Measurements from ENCODE around the gene CA5B.
"Not testable (repeated sequence)": the region's sequence is repeated elsewhere in the genome, so short reads cannot be mapped to it uniquely, and the experiment has no call there.

Gene CA5B

DNA sequence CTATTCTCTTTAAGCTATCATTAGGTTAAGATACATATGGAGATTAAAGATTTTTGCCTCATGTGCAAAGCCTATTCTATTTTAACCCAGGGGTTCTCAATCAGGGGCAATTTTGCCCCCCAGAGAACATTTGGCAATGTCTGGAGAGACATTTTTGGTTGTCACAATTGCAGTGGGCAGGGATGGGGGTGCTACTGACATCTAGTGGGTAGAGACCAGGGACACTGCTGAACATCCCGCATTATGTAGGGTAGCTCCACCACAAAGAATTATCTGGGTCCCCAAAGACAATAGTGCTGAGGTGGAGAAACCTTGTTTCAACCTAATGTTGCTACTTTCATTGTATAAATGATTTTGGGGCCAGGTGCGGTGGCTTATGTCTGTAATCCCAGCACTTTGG, 13.2 kb upstream of the CA5B start:
- no peaks in the 10 kb centered on the region for H3K4me1 Mint-ChIP-seq
- H3K36me3 Mint-ChIP-seq (ENCODE audit: low read depth), result no peaks in the 10 kb centered on the region
- no peak overlapping the region for H3K27ac Mint-ChIP-seq
- no peaks in the 10 kb centered on the region for H3K27me3 Mint-ChIP-seq (ENCODE audit: low read depth, poor library complexity)
- DNase-seq, result no peak
- no peaks in the 10 kb centered on the region for H3K9me3 Mint-ChIP-seq
- no peak overlapping the region for H3K4me3 Mint-ChIP-seq
- TF ChIP-seq, protein P1, sequence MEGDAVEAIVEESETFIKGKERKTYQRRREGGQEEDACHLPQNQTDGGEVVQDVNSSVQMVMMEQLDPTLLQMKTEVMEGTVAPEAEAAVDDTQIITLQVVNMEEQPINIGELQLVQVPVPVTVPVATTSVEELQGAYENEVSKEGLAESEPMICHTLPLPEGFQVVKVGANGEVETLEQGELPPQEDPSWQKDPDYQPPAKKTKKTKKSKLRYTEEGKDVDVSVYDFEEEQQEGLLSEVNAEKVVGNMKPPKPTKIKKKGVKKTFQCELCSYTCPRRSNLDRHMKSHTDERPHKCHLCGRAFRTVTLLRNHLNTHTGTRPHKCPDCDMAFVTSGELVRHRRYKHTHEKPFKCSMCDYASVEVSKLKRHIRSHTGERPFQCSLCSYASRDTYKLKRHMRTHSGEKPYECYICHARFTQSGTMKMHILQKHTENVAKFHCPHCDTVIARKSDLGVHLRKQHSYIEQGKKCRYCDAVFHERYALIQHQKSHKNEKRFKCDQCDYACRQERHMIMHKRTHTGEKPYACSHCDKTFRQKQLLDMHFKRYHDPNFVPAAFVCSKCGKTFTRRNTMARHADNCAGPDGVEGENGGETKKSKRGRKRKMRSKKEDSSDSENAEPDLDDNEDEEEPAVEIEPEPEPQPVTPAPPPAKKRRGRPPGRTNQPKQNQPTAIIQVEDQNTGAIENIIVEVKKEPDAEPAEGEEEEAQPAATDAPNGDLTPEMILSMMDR (IDR thresholded peaks at IDR 0.05), result no peak

DNA sequence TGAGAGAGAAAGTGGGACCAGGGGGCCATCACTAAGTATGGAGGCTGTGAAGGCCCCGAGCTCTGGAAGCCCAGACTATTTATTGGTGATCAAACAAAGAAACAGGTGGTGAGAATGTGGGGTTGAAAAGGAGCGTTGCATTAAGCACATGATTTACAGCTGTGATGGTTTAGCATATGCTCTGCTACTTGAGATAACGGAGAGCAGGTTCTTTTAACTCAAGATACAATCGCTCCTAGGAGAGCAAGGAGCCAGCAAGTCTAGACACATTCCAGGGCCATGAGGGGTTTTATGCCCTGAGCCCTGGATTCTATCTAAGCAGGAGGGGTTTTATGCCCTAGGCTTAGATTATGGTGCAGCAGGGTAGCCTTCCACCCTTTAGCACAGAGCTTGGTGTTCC, 6.7 kb upstream of the CA5B start:
- H3K9me3 Mint-ChIP-seq; H3K4me1 Mint-ChIP-seq; H3K4me3 Mint-ChIP-seq; DNase-seq; H3K27me3 Mint-ChIP-seq (ENCODE audit: low read depth, poor library complexity); H3K27ac Mint-ChIP-seq: not testable (repeated sequence)
- peaks cover 19% of the 10 kb centered on the region for H3K36me3 Mint-ChIP-seq (ENCODE audit: low read depth)

DNA sequence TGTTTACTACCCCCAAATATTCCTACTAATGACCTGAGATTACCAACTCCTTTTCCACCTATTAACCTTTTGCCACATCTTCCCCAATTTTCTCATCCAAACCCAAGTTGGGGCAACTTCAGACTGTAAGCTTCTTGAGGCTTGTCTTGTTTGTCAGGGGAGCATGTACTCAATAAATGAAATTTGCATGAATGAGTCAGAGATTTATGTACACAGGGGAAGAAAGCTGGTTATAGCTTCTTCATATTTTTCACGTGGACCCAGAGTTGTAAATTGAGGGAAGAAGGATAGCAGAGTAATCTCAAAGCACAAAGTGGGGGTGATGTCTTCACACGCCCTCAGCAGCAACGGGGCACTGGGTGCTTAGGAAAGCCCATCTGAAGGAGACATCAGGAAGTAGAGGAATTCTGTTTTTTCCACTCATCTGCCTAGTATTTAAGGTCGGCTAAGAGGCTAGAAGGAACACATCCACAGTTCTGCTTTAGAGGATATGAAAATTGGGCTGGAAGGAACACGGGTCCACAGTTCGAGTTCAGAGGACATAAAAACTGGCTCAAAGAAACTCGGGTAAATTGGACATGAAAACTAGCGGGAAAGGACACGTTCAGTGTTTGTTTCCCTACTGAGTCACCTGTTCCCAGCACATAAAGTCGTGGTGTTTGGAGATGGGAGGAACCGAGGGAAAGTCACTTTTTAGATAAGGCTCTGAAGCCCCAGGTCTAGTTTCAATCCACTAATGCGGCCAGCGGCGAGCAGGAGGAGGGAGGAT, 696 bp upstream of the CA5B start:
- H3K27ac Mint-ChIP-seq, result no peak overlapping the region
- H3K36me3 Mint-ChIP-seq (ENCODE audit: low read depth), result peaks cover 4% of the 10 kb centered on the region

DNA sequence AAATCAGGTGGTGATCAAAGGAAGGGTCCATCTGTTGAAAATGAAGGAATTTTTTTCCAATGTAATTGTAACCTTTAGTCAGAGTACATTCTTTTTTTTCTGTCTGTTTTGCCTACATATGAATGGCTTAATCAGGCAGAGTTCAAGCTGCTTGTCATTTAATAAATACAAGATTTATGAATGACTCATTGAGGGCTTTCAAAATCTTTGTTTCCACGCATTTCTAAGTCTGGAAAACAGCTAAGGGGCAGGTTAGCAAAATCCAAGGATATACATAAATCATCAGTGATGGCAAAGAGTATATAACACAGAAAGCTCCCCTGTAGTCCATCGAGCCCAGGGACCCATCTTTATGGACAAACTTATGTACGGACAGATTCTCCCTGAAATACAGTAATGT, 1.8 kb downstream of the CA5B start:
- TF ChIP-seq, protein P1 (IDR thresholded peaks at IDR 0.05), result no peak
- peaks cover 6% of the 10 kb centered on the region for H3K36me3 Mint-ChIP-seq (ENCODE audit: low read depth)
- H3K4me3 Mint-ChIP-seq, result no peak overlapping the region
- DNase-seq, result no peak
- peaks cover 29% of the 10 kb centered on the region for H3K27me3 Mint-ChIP-seq (ENCODE audit: low read depth, poor library complexity)
- H3K9me3 Mint-ChIP-seq, result no peaks in the 10 kb centered on the region
- no peak overlapping the region for H3K27ac Mint-ChIP-seq
- peaks cover 27% of the 10 kb centered on the region for H3K4me1 Mint-ChIP-seq

More for the DNA sequence above, 696 bp upstream of the CA5B start:
- H3K4me1 Mint-ChIP-seq, result peaks cover 22% of the 10 kb centered on the region
- H3K27me3 Mint-ChIP-seq (ENCODE audit: low read depth, poor library complexity), result peaks cover 29% of the 10 kb centered on the region
- DNase-seq, result no peak
- H3K4me3 Mint-ChIP-seq, result peak overlapping the region; percentile 87
- TF ChIP-seq, protein P1 (IDR thresholded peaks at IDR 0.05), result no peak
- no peaks in the 10 kb centered on the region for H3K9me3 Mint-ChIP-seq

DNA sequence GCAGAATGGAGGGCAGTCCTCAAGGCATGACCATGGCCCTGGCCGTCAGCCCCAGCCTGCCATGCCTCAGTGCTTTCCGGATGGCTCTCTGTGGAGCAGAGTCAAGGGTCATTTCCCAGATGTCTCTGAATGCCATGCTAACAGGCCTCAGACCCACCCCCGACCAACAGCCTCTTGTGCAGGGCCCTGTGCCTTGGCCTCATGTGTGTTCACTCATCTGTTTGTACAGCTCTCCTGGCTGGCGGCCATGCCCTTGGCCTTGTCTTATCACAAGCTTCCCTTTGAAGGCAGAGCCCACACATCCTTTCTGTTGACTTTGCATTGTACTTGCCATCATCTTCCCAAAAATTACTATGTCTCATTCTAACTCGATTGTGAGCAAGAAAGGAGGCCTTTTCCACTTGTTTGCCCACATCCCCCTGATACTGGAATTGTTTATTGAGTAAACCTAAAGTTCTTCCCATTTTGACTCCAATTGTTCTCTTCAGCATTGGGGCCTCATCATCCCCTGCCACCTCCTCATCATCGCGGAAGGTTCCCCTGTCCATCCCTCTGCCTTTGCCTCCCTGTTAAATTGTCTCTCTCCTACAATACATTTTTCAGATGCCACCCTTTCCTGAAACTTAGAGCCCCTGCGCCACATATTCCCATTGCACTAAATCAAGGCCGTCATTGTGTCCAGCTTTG, 6.3 kb downstream of the CA5B start:
- Mint-ChIP-seq H3K27me3 (ENCODE audit: low read depth, poor library complexity) (peaks cover 17% of the 10 kb centered on the region), H3K4me3 (no peak overlapping the region), H3K36me3 (ENCODE audit: low read depth) (peaks cover 12% of the 10 kb centered on the region), H3K27ac (no peak overlapping the region), H3K9me3 (no peaks in the 10 kb centered on the region), H3K4me1 (peaks cover 25% of the 10 kb centered on the region)
- TF ChIP-seq, protein P1 (IDR thresholded peaks at IDR 0.05), result no peak
- peak; percentile 22 for DNase-seq

DNA sequence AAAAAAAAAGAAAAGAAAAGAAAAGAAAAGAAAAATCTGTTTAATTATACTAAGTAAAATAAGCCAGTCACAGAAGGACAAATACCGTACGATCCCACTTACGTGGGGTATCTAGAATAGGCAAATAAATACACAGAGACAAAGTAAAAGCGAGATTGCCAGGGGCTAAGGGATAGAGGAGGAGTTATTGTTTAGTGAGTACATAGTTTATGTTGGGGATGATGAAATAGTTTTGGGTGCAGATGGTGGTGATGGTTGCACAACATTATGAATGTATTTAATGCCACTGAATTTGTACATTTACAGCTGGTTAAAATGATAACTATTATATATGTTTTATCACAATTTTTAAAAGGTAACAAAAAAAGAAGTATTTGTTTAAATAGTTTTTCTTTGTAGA, 7.1 kb downstream of the CA5B start:
- Mint-ChIP-seq H3K36me3 (ENCODE audit: low read depth) (peaks cover 12% of the 10 kb centered on the region), H3K4me1 (peaks cover 30% of the 10 kb centered on the region), H3K4me3 (no peak overlapping the region), H3K27ac (peak overlapping the region; percentile 91), H3K27me3 (ENCODE audit: low read depth, poor library complexity) (peaks cover 11% of the 10 kb centered on the region), H3K9me3 (no peaks in the 10 kb centered on the region)
- no peak for DNase-seq
- TF ChIP-seq, protein P1 (IDR thresholded peaks at IDR 0.05), result no peak

DNA sequence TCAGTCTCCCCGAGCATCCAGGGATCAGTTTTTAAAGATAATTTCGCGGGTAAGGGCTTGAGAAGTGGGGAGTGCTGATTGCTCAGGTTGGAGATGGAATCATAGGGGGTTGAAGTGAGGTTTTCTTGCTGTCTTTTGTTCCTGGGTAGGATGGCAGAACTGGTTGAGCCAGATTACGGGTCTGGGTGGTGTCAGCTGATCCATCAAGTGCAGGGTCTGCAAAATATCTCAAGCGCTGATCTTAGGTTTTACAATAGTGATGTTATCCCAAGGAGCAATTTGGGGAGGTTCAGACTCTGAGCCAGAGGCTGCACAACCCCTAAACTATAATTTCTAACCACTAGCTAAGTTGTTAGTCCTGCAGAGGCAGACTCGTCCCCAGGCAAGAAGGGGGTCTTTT, 8.6 kb downstream of the CA5B start:
- peaks cover 19% of the 10 kb centered on the region for H3K36me3 Mint-ChIP-seq (ENCODE audit: low read depth)
- not testable (repeated sequence) for H3K27ac Mint-ChIP-seq; H3K9me3 Mint-ChIP-seq; DNase-seq; H3K4me3 Mint-ChIP-seq; H3K27me3 Mint-ChIP-seq (ENCODE audit: low read depth, poor library complexity)
- peaks cover 43% of the 10 kb centered on the region for H3K4me1 Mint-ChIP-seq
